Smooth muscle cell (in vitro differentiated cells): ENCODE data around the gene CENPV. TPM values are rescaled to one million over a fixed set of nuclear protein-coding genes. Genes with fewer than 3 reads are reported as not detected.

Experiments
- DNase-seq: peaks from one replicate; lab custom pipeline; 2025; ENCODE audit not compliant: unreplicated experiment; lab: John Stamatoyannopoulos, UW
- H2AFZ ChIP-seq: fragments of 200-600 bp; sonication (generic); 2 replicates; pipeline ENCODE4 v1.6.0; 2016; ENCODE audit warnings: antibody characterized with exemption, low read depth, mild to moderate bottlenecking
- H3F3A ChIP-seq: fragments of 200-600 bp; sonication (generic); 2 replicates; pipeline ENCODE4 v1.6.0; 2017; ENCODE audit warnings: antibody characterized with exemption, low read depth
- H3K27ac ChIP-seq: fragments of 200-600 bp; sonication (generic); 2 replicates; pipeline ENCODE4 v1.5.1; 2016; ENCODE audit warnings: low read depth, mild to moderate bottlenecking
- H3K27me3 ChIP-seq: fragments of 200-600 bp; sonication (generic); 2 replicates; pipeline ENCODE4 v1.6.1; 2016; ENCODE audit warnings: low read depth, mild to moderate bottlenecking
- H3K36me3 ChIP-seq: fragments of 200-600 bp; sonication (generic); 2 replicates; pipeline ENCODE4 v1.5.1; 2016; ENCODE audit warnings: low read depth
- H3K4me1 ChIP-seq: fragments of 200-600 bp; sonication (generic); 2 replicates; pipeline ENCODE4 v1.5.1; 2016; ENCODE audit warnings: low read depth
- H3K4me2 ChIP-seq: fragments of 200-600 bp; sonication (generic); 2 replicates; pipeline ENCODE4 v1.6.0; 2016; ENCODE audit warnings: mild to moderate bottlenecking
- H3K4me3 ChIP-seq: fragments of 200-600 bp; sonication (generic); 2 replicates; pipeline ENCODE4 v1.5.1; 2016; ENCODE audit warnings: mild to moderate bottlenecking
- H3K79me2 ChIP-seq: fragments of 200-600 bp; sonication (generic); 2 replicates; pipeline ENCODE4 v1.6.0; 2016; ENCODE audit warnings: low read depth, mild to moderate bottlenecking
- H3K9ac ChIP-seq: fragments of 200-600 bp; sonication (generic); 2 replicates; pipeline ENCODE4 v1.6.0; 2016; ENCODE audit warnings: low read depth
- H3K9me3 ChIP-seq: fragments of 200-600 bp; sonication (generic); replicated peaks from 2 replicates; pipeline ENCODE4 v1.5.1; 2016; ENCODE audit warnings: low read depth
- H4K20me1 ChIP-seq: fragments of 200-600 bp; sonication (generic); 2 replicates; pipeline ENCODE4 v1.6.0; 2016; ENCODE audit warnings: low read depth
- CTCF ChIP-seq: fragments of 200-600 bp; sonication (generic); IDR thresholded peaks from 2 replicates; pipeline ENCODE4 v1.5.1; 2017; ENCODE audit warnings: borderline replicate concordance, mild to moderate bottlenecking, antibody characterized with exemption; ENCODE audit not compliant: insufficient read depth, poor library complexity, severe bottlenecking
- WGBS: methylation state at CpG from one replicate; pipeline ENCODE4 v1.1.7; 2016; ENCODE audit warnings: low lambda C conversion rate; 5-methylcytosine and 5-hydroxymethylcytosine counted together
- polyA plus RNA-seq: library from polyadenylated mRNA; unstranded; fragments of >200 nt; fragmentation: Nextera tagmentation; extraction: Ambion mirVana; gene quantifications from 2 replicates; pipeline ENCODE4 v1.2.1, GENCODE V29; 2016
- total RNA-seq: library from RNA; depleted of rRNA; stranded (reverse); fragments of >200 nt; gene quantifications from 2 replicates; pipeline ENCODE4 v1.2.3, GENCODE V29; 2014

Gene CENPV
- total and polyA plus RNA-seq, 2 experiments from 2014 or later: 17.5 to 44.5 TPM

- no peaks in the 10 kb centered on the region for H3K27me3 ChIP-seq
- H3K4me1 ChIP-seq: peaks cover 25% of the 10 kb centered on the region
- 88% methylated on average over 4 of the region's 4 CpGs for WGBS
- H3K9me3 ChIP-seq: no peaks in the 10 kb centered on the region
- no peak overlapping the region for H2AFZ ChIP-seq
- peak overlapping the region; percentile 89 for H3K4me2 ChIP-seq
- DNase-seq: no peak
- H3K4me3 ChIP-seq: peak overlapping the region; percentile 92
- H3K9ac ChIP-seq: no peak overlapping the region
- H4K20me1 ChIP-seq: peaks cover 33% of the 10 kb centered on the region
- H3F3A ChIP-seq: peaks cover 23% of the 10 kb centered on the region
- H3K36me3 ChIP-seq: no peaks in the 10 kb centered on the region
- TF ChIP-seq CTCF: no peak
- peaks cover 33% of the 10 kb centered on the region for H3K79me2 ChIP-seq
- H3K27ac ChIP-seq: peak overlapping the region; percentile 24
Observed at GRCh38 chr17:16383216-16383615, 29.9 kb upstream of the CENPV start.

GRCh38 chr17:16381496-16381820 lies 28.2 kb upstream of the CENPV start:
- TF ChIP-seq CTCF: no peak
- peaks cover 23% of the 10 kb centered on the region for H3F3A ChIP-seq
- H3K79me2 ChIP-seq: peaks cover 33% of the 10 kb centered on the region
- no peaks in the 10 kb centered on the region for H3K36me3 ChIP-seq
- H3K27ac ChIP-seq: peak overlapping the region; percentile 97
- H4K20me1 ChIP-seq: peaks cover 33% of the 10 kb centered on the region
- no peak overlapping the region for H2AFZ ChIP-seq
- H3K27me3 ChIP-seq: no peaks in the 10 kb centered on the region
- peak overlapping the region; percentile 89 for H3K4me2 ChIP-seq
- peak overlapping the region; percentile 97 for H3K9ac ChIP-seq
- 3% methylated on average over 14 of the region's 14 CpGs for WGBS
- DNase-seq: no peak
- peak overlapping the region; percentile 92 for H3K4me3 ChIP-seq
- H3K4me1 ChIP-seq: peaks cover 25% of the 10 kb centered on the region
- H3K9me3 ChIP-seq: no peaks in the 10 kb centered on the region

GRCh38 chr17:16380640-16381495 lies 27.6 kb upstream of the CENPV start, which contains the start of gene UBB:
TSS of gene UBB (plus strand) at chr17:16381091. CDS start at chr17:16381908, 817 bp downstream.
- TF ChIP-seq CTCF: no peak
- Histone ChIP-seq H3K36me3 (no peaks in the 10 kb centered on the region), H3K9me3 (no peaks in the 10 kb centered on the region), H3K9ac (peak within 1 kb of the TSS; percentile 97), H3K27ac (peak within 1 kb of the TSS; percentile 97), H3K4me2 (peak within 1 kb of the TSS; percentile 89), H2AFZ (peak within 1 kb of the TSS; percentile 83), H3K4me3 (peak within 1 kb of the TSS; percentile 92), H3K79me2 (peaks cover 33% of the 10 kb centered on the region), H3K27me3 (no peaks in the 10 kb centered on the region), H4K20me1 (peaks cover 33% of the 10 kb centered on the region), H3K4me1 (peaks cover 25% of the 10 kb centered on the region), H3F3A (peaks cover 23% of the 10 kb centered on the region)
- WGBS: under 1% methylated on average over 48 of the region's 67 CpGs
- DNase-seq: peak; percentile 96

GRCh38 chr17:16379654-16380053 lies 26.4 kb upstream of the CENPV start:
- no peaks in the 10 kb centered on the region for H3K9me3 ChIP-seq
- no peaks in the 10 kb centered on the region for H3K27me3 ChIP-seq
- 94% methylated on average over 8 of the region's 8 CpGs for WGBS
- H3K27ac ChIP-seq: no peak overlapping the region
- peaks cover 33% of the 10 kb centered on the region for H4K20me1 ChIP-seq
- no peak overlapping the region for H3K9ac ChIP-seq
- no peak for TF ChIP-seq CTCF
- peaks cover 25% of the 10 kb centered on the region for H3K4me1 ChIP-seq
- no peak overlapping the region for H2AFZ ChIP-seq
- no peak for DNase-seq
- no peaks in the 10 kb centered on the region for H3K36me3 ChIP-seq
- H3K79me2 ChIP-seq: peaks cover 33% of the 10 kb centered on the region
- H3F3A ChIP-seq: peaks cover 23% of the 10 kb centered on the region
- no peak overlapping the region for H3K4me3 ChIP-seq
- no peak overlapping the region for H3K4me2 ChIP-seq
